GM12872 (cell line): Measurements from ENCODE around the gene PTPN23.

Experiments
- CTCF ChIP-seq: IDR thresholded peaks from 3 replicates; pipeline ENCODE4 v1.5.1; 2011; ENCODE audit warnings: low read depth, mild to moderate bottlenecking, low read length, moderate library complexity; ENCODE audit not compliant: insufficient read depth

PTPN23 gene

GRCh38 chr3:47377186-47377585 is 3.6 kb upstream of the PTPN23 start:
- TF ChIP-seq CTCF = no peak

- TF ChIP-seq CTCF = no peak
Observed at GRCh38 chr3:47378869-47379268, 2.0 kb upstream of the PTPN23 start.

GRCh38 chr3:47379411-47379899 is 1.4 kb upstream of the PTPN23 start:
- TF ChIP-seq CTCF = no peak

- no peak for TF ChIP-seq CTCF
Observed at GRCh38 chr3:47380026-47380600, 708 bp upstream of the PTPN23 start.

- no peak for TF ChIP-seq CTCF
Observed at GRCh38 chr3:47381317-47382157, 716 bp downstream of the PTPN23 start.

GRCh38 chr3:47384425-47384824 is 3.6 kb downstream of the PTPN23 start:
- TF ChIP-seq CTCF = no peak

- no peak for TF ChIP-seq CTCF
Observed at GRCh38 chr3:47385007-47385406, 4.2 kb downstream of the PTPN23 start.
